RCC 7860 (cell line): ENCODE results near the gene MPPED1.

Experiments used
- DNase-seq: peaks from one replicate; pipeline ENCODE4 v3.0.0-alpha.2; 2015; ENCODE audit warnings: low spot score
- FAIRE-seq: peaks from 2 replicates; lab custom pipeline; 2012; peaks lifted over from hg19 to GRCh38; lab: Jason Lieb, UNC

MPPED1 gene

DNA sequence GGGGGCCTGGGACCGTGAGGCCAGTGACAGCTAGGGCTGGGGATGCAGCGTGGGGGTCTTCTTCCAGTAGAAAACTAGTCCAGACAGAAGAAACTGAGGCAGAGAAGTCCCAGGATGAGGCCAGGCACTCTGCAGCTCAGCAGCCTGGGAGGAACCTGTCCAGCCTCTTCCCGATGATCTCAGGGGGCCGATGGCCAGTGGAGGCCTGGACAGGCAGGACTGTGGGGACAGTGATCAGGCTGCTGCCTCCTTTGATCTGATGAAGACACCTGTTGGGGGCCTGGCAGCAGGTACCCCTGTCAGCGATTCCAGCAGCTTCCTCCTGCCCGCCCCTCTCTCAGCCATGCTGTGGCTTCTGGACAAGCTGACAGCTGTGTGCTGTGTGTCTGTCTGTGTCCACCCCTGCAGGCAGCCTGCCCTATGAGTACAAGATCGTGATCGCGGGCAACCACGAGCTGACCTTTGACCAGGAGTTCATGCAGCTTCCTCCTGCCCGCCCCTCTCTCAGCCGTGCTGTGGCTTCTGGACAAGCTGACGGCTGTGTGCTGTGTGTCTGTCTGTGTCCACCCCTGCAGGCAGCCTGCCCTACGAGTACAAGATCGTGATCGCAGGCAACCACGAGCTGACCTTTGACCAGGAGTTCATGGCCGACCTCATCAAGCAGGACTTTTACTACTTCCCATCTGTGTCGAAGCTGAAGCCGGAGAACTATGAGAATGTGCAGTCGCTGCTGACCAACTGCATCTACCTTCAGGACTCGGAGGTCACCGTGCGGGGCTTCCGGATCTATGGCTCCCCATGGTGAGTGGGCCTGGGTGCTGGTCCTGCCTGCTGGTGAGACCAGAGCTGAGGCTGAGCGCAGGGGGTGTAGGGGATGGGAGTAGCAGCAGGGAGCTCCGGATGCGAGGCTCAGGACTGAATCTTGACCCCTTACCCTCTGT, 62.6 kb downstream of the MPPED1 start:
- no peak for DNase-seq
- no peak for FAIRE-seq

DNA sequence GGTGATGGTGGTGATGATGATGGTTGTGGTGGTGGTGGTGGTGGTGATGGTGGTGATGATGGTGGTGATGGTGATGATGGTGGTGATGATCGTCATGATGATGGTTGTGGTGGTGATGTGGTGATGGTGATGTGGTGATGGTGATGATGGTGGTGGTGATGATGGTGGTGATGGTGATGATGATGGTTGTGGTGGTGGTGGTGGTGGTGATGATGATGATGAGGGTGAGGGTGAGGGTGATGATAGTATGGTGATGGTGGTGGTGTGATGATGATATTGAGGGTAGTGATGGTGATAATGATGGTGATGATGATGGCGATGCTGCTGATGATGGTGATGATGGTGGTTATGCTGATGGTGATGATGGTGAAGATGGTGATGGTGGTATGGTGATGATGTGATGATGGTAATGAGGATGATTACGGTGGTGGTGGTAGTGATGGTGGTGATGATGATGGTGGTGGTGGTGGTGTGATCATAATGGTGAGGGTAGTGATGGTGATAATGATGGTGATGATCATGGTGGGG, 63.8 kb downstream of the MPPED1 start:
- DNase-seq, result no peak
- no peak for FAIRE-seq

DNA sequence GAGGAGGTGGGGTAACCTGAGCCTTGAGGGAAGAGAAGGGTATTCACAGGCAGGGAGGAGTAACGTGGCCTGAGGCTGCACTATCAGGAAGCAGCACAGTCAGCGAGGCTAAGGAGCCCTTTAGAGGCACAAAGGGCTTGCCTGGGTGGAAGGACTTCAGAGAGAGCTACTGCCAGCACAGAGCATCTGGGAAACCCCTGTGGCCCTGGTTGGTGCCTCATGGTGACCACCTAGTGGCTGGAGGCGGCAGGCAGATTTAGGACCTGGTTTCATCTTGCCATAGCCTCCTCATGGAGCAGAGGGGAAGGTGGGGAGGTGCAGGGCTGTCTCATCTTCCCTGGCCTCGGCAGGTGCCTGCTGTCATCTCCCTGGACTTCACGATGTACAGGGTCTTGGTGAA, 64.5 kb downstream of the MPPED1 start:
- FAIRE-seq, result no peak
- no peak for DNase-seq

DNA sequence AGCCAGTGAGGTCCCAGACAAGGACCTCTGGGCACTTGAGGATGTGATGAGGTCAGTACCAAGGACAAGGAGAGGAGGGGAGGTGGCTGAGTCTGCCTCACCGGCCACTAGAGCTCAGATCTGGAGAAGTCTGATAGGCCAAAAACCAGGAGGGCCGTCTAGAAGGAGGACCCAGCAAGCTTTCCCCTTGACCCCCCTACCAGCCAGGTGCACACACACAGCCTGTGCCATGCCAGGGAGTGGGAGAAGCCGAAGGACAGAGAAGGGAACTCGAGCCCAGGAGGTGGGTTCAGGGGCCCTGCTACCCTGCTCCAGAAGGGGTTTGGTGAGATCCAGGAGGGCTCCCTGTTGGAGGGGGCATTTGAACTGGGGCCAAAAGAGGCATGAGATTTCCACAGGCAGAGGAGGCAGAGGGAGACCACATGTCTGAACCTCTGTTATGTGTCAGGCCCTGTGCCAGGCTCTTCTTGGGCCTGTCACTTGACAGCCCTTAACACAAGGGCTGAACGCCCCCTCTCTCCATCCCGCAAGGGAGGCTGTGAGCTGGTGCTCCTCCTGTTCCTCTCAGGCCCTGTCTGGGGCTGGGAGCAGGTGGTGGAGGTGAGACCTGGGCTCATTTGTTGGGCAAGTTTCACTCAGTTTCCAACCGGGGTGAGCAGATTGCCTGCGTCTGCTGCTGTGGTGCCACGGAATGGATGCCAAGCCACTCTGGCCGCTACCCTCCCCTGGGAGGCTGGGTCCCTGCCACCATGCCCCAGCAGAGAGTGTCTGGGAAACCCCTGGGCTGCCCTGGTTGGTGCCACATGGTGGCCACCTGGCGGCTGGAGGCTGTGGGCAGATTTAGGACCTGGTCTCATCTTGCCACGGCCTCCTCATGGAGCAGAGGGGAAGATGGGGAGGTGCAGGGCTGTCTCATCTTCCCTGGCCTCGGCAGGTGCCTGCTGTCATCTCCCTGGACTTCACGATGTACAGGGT, 65.2 kb downstream of the MPPED1 start:
- FAIRE-seq (no peak), DNase-seq (no peak)

- FAIRE-seq, result no peak
- DNase-seq, result no peak
Measured at GRCh38 chr22:43477966-43478365, 66.2 kb downstream of the MPPED1 start.

GRCh38 chr22:43478621-43479300, 66.9 kb downstream of the MPPED1 start:
- DNase-seq (no peak), FAIRE-seq (no peak)

- FAIRE-seq (no peak), DNase-seq (no peak)
Measured at GRCh38 chr22:43479301-43479950, 67.6 kb downstream of the MPPED1 start.

DNA sequence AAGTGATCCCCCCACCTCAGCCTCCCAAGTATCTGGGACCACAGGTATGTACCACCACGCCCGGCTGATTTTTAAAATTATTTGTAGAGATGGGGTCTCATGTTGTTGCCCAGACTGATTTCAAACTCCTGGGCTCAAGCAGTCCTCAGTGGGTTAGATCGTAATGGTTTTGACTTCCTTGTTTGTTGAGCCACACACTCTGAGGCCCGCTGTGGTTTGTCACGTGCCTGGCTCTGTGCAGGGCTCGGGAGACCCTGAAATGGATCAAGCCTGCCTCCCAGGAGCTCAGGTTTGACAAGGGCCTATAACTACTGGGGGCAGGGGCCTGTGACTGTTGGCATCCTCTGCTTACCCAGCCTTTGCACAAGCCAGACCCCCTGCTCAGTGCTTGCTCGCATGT, 68.1 kb downstream of the MPPED1 start:
- no peak for FAIRE-seq
- no peak for DNase-seq

DNA sequence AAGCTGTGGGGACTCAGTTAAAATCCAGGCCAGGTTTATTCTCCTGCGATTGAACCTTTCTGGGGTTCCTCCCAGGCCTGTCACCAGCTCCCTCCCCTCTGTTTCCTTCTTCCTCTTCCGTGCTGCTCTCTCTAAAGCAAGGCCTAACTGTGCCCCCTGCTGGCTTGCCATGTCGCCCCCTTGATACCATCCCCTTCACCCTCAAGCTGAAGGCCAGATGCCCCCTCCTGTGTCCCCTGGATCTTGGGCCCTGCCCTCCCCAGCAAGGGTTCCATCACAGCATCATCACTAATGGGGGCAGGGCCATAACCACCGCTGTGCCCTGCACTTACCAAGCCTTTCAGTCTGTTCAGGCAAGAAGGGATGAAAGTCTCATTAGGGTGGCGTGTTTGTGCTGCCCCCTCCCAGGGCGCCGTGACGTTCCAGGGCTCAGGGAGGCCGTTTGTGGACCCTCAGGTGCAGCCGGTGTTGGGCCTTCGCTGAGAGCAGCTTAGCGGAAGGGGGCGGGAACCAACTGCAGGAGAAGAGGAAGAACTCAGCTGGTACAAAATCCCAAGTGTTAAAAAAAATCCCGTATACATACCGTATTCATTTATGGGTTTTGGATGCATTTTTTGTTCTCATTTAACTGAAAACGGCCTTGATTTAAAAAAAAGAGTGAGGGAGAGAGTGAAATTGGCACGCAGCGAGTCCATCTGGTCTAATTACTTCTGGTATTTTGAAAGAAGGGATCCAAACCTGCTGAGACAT, 69.9 kb downstream of the MPPED1 start:
- DNase-seq (no peak), FAIRE-seq (no peak)

GRCh38 chr22:43482318-43482625, 70.5 kb downstream of the MPPED1 start:
- no peak for FAIRE-seq
- no peak for DNase-seq

- FAIRE-seq, result no peak
- DNase-seq, result no peak
Measured at GRCh38 chr22:43483266-43483665, 71.5 kb downstream of the MPPED1 start.

DNA sequence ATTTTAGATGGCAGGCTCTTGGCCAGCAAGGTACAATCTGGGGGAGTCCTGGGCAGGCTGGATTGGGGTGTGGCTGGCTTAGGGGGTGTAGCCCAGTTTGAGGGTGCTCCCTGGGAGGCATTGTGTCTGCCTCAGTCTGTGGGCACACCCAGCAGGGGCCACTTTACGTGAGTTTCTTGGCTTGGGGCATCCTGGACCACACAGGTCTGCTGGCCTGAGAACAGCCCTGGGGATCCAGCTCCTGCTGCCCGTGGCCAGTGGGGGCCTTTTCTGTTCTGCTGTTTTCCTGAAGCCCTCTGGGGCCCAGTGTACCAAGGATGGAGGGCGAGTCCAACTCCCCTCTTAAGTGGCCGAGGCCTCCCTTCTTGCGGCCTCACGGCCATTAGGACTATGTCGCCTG, 71.9 kb downstream of the MPPED1 start:
- FAIRE-seq, result no peak
- DNase-seq, result no peak

DNA sequence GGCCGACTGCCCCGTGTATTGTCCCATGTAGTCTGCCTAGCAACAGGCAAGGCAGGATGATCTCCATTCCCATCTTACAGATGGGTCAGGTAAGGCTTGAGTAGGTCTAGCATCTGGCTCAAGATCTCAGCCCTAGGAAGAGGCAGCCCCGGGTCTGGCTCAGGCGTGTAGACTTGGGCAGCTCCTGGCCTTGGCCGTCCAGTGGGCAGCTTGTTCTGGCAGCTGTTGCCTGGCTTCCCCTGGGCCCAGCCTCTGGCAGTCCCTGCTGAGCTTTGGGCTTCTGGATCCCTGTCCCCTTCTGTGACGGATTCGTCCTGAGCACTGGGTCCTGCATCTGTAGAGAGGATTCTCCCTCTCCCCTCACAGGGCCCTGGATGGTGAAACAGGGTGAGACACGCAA, 72.4 kb downstream of the MPPED1 start:
- FAIRE-seq (no peak), DNase-seq (no peak)

GRCh38 chr22:43485502-43486089, 73.8 kb downstream of the MPPED1 start:
- no peak for FAIRE-seq

GRCh38 chr22:43487311-43488030, 75.7 kb downstream of the MPPED1 start:
- FAIRE-seq (no peak), DNase-seq (no peak)

More at GRCh38 chr22:43485502-43486089, 73.8 kb downstream of the MPPED1 start:
- no peak for DNase-seq

DNA sequence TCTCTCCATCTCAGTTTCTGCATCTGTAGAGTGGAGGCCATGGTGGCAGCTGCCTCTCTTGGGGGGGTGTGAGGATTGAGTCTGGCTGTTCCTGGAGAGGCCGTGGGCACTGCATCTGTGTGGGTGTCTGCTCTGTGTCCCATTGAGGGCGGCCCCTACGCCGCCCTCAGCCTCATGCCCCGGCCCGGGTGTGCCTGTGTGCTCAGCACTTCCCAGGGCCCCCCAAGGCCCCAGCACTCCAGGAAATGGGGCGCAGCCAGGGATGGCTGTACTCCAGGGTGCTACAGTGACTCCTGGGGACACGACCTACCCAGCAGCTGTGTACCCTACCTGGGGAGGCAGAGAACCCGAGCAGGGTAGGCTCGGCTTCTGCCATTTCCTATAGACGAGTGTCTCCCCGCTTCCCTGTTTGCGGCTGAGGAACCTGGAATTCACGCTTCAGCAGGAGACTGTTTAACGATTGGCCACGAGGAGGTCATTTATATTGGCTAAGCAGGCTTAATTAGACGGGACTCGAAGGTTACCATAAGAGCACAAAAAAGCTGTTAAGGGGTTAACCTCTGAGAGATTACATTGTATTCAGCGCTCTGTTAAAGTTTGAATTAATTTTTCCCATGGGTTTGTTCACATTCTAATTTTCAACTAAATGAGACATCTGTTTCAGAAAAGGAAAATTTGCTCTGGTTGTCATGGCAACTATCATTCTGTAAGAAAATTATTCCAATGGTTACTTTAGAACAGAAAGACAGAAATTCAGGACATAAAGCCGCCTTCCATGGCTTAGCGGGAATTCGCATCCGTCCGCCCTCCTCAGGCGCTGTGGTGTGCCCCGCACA, 76.4 kb downstream of the MPPED1 start:
- no peak for FAIRE-seq
- no peak for DNase-seq

- no peak for FAIRE-seq
Measured at GRCh38 chr22:43488937-43489336, 77.1 kb downstream of the MPPED1 start.

GRCh38 chr22:43490311-43490710, 78.5 kb downstream of the MPPED1 start:
- FAIRE-seq (no peak), DNase-seq (no peak)

More at GRCh38 chr22:43488937-43489336, 77.1 kb downstream of the MPPED1 start:
- no peak for DNase-seq
